Natural killer cell (primary cell): Measurements from ENCODE around the gene AMDHD2. TPM values are rescaled to one million over a fixed set of nuclear protein-coding genes. Genes with fewer than 3 reads are reported as not detected.
A peak's percentile ranks its signal among the peaks of the same experiment; 100 is the strongest.

Experiments used
- ATAC-seq, 3 donors: fragments of 150-1000 bp in 2 of 3; fragments of 200-7000 bp in 1 of 3; cut with Tn5 transposase; 1 replicate in 1 of 3; 2 replicates in 2 of 3; pipeline ENCODE4 v1.10.0; 2021; ENCODE audit warnings: mild to moderate bottlenecking in 2 of 3, moderate library complexity in 2 of 3
- DNase-seq, 2 donors: peaks; one replicate each; pipeline versions ENCODE4 v3.0.0 to v3.0.0-alpha.2; 2013 to 2021; ENCODE audit warnings: mixed read lengths in 1 of 2
- H3K27ac ChIP-seq: one replicate; pipeline ENCODE4 v1.5.1; 2013; ENCODE audit warnings: mild to moderate bottlenecking, low read length
- H3K27me3 ChIP-seq: one replicate; pipeline ENCODE4 v1.6.1; 2013; ENCODE audit warnings: low read length; ENCODE audit not compliant: control insufficient read depth, insufficient read depth
- H3K36me3 ChIP-seq: one replicate; pipeline ENCODE4 v1.6.1; 2013; ENCODE audit warnings: low read length; ENCODE audit not compliant: control insufficient read depth, insufficient read depth
- H3K4me1 ChIP-seq: one replicate; pipeline ENCODE4 v1.6.1; 2013; ENCODE audit warnings: low read length; ENCODE audit not compliant: control insufficient read depth, insufficient read depth
- H3K4me3 ChIP-seq: one replicate; pipeline ENCODE4 v1.5.1; 2013; ENCODE audit warnings: low read length
- H3K9me3 ChIP-seq: one replicate; pipeline ENCODE4 v1.6.1; 2013; ENCODE audit warnings: low read length; ENCODE audit not compliant: control insufficient read depth, insufficient read depth
- H3K27ac Mint-ChIP-seq, 2 donors: one replicate each; pipeline ENCODE4 v1.8.0; 2022; ENCODE audit warnings: mild to moderate bottlenecking in 2 of 2, mixed read lengths in 2 of 2, moderate library complexity in 1 of 2
- H3K27me3 Mint-ChIP-seq, 2 donors: one replicate each; pipeline ENCODE4 v1.8.0; 2022; ENCODE audit warnings: low read depth in 2 of 2, mixed read lengths in 2 of 2
- H3K36me3 Mint-ChIP-seq: one replicate; pipeline ENCODE4 v1.8.0; 2022; ENCODE audit warnings: mixed read lengths
- H3K4me1 Mint-ChIP-seq, 2 donors: one replicate each; pipeline ENCODE4 v1.8.0; 2022; ENCODE audit warnings: mixed read lengths in 2 of 2
- H3K4me3 Mint-ChIP-seq: one replicate; pipeline ENCODE4 v1.8.0; 2022; ENCODE audit warnings: mild to moderate bottlenecking, moderate library complexity, mixed read lengths
- H3K9me3 Mint-ChIP-seq, 2 donors: one replicate each; pipeline ENCODE4 v1.8.0; 2022; ENCODE audit warnings: mixed read lengths in 2 of 2
- WGBS: methylation state at CpG from one replicate; pipeline ENCODE4 v1.1.7; 2013; ENCODE audit warnings: missing lambda C conversion rate; ENCODE audit not compliant: insufficient coverage; 5-methylcytosine and 5-hydroxymethylcytosine counted together
- intact Hi-C: fragments of 100-400 bp; cut with micrococcal nuclease; formaldehyde crosslinking; loops from one replicate; pipeline ENCODE4 v1.14.2; 2022
- total RNA-seq, 4 donors: library from RNA; stranded (reverse); fragments of 120-200 nt in 1 of 4; gene quantifications; one replicate each; pipeline versions ENCODE4 v1.2.3 to v1.2.4, GENCODE V29; 2013 to 2022
- TF ChIP-seq, protein P1 (sequence below): fragments of 200-600 bp; IDR thresholded peaks from one replicate; pipeline ENCODE4 v1.8.0; 2022; ENCODE audit warnings: antibody characterized with exemption

The AMDHD2 gene
- total RNA-seq, 3 donors from 2014 or later (not counting 1 experiment from before 2014, with no cell fraction given): 129 to 162 (median 144) TPM

DNA sequence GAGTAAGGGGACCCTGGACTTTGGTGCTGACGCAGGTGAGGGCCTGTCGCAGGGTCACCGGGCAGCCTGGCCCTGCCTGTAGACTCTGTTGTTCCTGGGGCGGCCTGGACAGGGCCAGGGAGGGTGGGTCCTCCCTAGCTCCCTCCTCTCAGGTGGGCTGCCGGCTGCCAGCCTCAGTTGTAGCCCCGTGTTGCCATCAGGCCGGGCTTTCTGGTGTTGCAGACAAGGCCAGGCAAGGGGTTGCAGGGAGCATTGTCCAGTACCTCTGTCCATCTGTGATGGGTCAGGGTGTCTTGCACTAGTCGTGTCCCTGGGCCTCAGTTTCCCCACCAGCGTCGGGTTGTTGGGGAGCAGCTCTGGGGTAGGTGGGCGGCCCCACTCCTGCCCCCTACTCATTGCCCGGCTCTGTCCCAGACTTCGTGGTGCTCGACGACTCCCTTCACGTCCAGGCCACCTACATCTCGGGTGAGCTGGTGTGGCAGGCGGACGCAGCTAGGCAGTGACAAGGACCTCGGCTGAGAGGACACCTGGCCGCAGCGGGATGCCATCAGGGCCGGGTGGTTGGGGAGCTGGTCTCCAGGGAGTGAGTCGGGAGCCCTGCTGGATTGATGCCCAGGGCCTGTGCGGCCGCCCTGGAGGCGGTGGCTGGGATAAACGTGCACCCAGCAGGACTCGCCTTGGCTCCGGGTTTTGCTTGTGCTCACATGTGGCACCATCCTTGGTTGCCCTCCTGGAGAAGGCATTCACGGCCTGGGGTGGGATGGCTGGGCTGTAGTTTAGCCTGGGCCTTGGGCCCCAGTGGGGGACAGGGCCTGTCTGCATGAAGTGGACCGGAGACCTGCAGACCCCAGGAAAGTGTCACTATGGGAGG, 9.1 kb downstream of the AMDHD2 start:
- Mint-ChIP-seq H3K4me1 (peaks cover 18 to 26% of the 10 kb centered on the region in 2 donors), H3K4me3 (no peak overlapping the region), H3K27ac (peak overlapping the region in 1 of 2 donors; percentile 100), H3K36me3 (no peaks in the 10 kb centered on the region), H3K27me3 (no peaks in the 10 kb centered on the region), H3K9me3 (no peaks in the 10 kb centered on the region)
- ATAC-seq (no peak), DNase-seq (peak in 1 of 2 donors; percentile 19)
- TF ChIP-seq, protein P1, sequence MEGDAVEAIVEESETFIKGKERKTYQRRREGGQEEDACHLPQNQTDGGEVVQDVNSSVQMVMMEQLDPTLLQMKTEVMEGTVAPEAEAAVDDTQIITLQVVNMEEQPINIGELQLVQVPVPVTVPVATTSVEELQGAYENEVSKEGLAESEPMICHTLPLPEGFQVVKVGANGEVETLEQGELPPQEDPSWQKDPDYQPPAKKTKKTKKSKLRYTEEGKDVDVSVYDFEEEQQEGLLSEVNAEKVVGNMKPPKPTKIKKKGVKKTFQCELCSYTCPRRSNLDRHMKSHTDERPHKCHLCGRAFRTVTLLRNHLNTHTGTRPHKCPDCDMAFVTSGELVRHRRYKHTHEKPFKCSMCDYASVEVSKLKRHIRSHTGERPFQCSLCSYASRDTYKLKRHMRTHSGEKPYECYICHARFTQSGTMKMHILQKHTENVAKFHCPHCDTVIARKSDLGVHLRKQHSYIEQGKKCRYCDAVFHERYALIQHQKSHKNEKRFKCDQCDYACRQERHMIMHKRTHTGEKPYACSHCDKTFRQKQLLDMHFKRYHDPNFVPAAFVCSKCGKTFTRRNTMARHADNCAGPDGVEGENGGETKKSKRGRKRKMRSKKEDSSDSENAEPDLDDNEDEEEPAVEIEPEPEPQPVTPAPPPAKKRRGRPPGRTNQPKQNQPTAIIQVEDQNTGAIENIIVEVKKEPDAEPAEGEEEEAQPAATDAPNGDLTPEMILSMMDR: no peak
- no peak overlapping the region for H3K27ac ChIP-seq
- H3K9me3 ChIP-seq: no peaks in the 10 kb centered on the region
- no peak overlapping the region for H3K4me3 ChIP-seq
- peaks cover 33% of the 10 kb centered on the region for H3K36me3 ChIP-seq
- WGBS: 96% methylated on average over 32 of the region's 32 CpGs
- H3K4me1 ChIP-seq: peaks cover 29% of the 10 kb centered on the region
- intact Hi-C loops: no loop called here
- H3K27me3 ChIP-seq: no peaks in the 10 kb centered on the region

DNA sequence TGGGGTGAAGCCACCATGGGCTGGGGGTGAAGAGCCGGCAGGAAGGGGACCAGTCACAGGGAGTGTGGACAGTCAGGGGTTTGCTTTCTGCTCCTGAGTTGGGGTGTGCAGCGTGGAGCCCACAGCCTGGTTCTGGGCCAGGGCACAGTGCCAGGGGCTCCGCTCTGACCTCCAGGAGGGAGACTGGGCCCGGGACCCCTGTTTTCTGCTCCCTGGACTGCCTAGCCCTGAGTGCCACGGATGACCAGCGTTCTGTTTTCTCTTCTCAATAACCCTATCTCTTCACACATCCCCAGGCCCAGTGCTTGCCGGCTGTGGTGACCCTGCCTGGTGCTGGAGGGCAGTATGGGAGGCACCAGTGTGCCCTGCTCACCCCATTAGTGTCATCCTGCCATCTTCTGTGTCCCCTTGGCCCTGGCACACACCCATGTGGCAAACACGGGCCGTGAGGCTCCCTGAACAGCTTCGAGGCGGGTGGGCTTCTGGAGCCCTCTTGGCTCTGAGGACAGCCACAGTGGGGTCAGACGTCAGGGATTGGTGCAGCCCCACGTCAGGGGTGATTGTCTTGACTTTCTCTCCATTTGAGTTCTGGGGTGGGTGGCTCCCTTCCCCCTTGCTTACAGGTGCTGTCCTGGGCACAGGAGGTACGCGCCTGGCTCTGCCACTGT, 9.9 kb downstream of the AMDHD2 start:
- no peak overlapping the region for H3K4me3 Mint-ChIP-seq

DNA sequence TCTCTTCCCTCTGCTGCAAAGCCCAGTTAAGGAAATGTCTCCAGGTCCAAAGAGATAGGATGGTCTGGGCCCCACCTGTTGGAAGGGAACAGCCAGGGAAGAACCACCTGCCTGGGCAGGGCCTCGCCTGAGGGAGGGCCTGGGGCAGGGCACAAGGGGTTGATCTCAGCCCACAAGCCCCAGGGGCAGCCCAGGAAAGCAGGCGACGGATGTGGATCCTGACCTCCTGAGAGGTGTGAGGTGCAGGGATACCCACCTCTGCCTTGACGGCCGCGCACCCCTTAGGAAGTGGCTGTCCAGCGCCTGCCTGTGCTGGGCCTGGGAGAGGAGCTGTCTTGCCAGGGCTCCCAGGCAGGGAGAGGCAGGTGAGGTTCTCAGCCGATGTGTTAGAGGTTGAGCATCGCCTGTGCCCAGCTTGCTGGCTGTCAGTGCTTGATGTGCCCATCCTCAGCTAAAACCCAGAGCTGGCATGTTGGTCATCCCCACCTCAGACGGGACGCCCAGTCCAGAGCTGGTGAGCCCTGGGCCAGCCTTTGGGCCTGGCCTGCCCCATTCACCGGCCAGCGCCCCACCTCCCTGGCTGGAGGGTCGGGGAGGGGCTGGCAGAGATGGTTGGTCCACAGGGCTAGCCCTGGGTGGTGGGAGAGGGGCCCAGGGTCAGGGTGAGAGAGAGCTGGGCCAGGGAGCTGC, 10.6 kb downstream of the AMDHD2 start:
- H3K27ac ChIP-seq: peak overlapping the region; percentile 100

More for the DNA sequence above, 9.9 kb downstream of the AMDHD2 start:
- Mint-ChIP-seq H3K9me3 (no peaks in the 10 kb centered on the region), H3K4me1 (peaks cover 18 to 26% of the 10 kb centered on the region in 2 donors), H3K36me3 (no peaks in the 10 kb centered on the region), H3K27ac (peak overlapping the region; percentile 98 to 100), H3K27me3 (no peaks in the 10 kb centered on the region)
- no peak for DNase-seq
- Histone ChIP-seq H3K27me3 (no peaks in the 10 kb centered on the region), H3K4me3 (no peak overlapping the region), H3K4me1 (peaks cover 29% of the 10 kb centered on the region), H3K9me3 (no peaks in the 10 kb centered on the region), H3K36me3 (peaks cover 27% of the 10 kb centered on the region), H3K27ac (no peak overlapping the region)
- WGBS: 97% methylated on average over 15 of the region's 15 CpGs
- no peak for ATAC-seq
- TF ChIP-seq, protein P1: no peak
- intact Hi-C loops: no loop called here

More for the DNA sequence above, 10.6 kb downstream of the AMDHD2 start:
- WGBS: 96% methylated on average over 14 of the region's 14 CpGs
- intact Hi-C loops: no loop called here
- peaks cover 29% of the 10 kb centered on the region for H3K4me1 ChIP-seq
- Mint-ChIP-seq H3K4me3 (peak overlapping the region; percentile 93), H3K27ac (peak overlapping the region; percentile 98 to 100), H3K36me3 (no peaks in the 10 kb centered on the region), H3K9me3 (no peaks in the 10 kb centered on the region), H3K4me1 (peaks cover 18 to 26% of the 10 kb centered on the region in 2 donors), H3K27me3 (no peaks in the 10 kb centered on the region)
- H3K9me3 ChIP-seq: no peaks in the 10 kb centered on the region
- no peaks in the 10 kb centered on the region for H3K27me3 ChIP-seq
- H3K36me3 ChIP-seq: peaks cover 26% of the 10 kb centered on the region
- ATAC-seq (no peak), DNase-seq (no peak)
- TF ChIP-seq, protein P1: no peak
- H3K4me3 ChIP-seq: no peak overlapping the region
